ENCODE measurements around the gene ACACA.
"Not testable (repeated sequence)": the region's sequence is repeated elsewhere in the genome, so short reads cannot be mapped to it uniquely, and the experiment has no call there.

ACACA gene

DNA sequence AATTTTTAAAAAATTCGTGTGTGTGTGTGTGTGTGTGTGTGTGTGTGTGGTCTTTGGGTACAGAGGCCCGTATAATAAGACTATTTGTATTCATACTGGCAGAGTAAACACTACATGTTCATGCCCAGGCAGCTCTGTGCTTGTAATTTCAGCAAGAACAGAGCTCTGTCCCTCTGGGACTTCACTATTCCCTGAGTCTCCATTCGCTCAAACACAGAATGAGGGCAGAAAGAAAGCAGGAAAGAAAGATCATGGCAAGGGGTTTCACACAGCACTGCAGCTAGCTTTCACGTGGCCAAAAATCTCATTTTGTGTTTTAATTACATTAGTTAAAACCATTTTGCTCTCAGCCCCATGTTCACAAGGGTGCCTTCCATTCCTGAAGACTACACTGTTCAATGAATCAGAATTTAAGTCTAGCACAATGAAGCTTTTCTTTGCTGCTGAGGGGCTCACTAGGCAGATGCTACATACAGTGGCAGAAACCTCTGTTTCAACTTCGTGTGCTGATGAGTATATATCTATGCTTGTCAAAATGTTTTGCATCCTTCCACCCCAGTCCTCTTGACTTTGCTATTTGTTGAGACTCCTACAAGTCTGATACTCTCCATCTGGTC, 229.3 kb downstream of the ACACA start:
- DNase-seq (ENCODE audit: low read depth in 2 of 2) = no peak

DNA sequence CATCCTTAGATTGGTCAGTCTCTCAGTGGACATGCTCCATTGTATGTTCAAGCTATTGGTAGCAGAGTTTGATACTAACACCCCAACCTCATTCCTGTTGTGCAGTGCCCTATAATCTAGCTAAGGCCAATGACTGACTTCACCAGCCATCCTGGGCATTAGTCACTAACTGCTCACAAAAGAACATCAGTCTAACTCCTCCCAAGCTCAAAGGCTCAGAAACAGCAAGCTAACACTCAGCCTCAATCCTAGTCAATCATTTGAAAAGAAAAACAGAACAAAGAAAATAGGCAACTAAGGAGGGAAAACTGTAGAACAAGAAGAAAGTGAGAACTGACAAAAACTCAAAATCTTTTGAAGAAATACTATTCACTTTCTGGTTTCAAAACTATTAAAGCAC, 229.9 kb downstream of the ACACA start:
- no peak for DNase-seq (ENCODE audit: low read depth in 2 of 2)

DNA sequence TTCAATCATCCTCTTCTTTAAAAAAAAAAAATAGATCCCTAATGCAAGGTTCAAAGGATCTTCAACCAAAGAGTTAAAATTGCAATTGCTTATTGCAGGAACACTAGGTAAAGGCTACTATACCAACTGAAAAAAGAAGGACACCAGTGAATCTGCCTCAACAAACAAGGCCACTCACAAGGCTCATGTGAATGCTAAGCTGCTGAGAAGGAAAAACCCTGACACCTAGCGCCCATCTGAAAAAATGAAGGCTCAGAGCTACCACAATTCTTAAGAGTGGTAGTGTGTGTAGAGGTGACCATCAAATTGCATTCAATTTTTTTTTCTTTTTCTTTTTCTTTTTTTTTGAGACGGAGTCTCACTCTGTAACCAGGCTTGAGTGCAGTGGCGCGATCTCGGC, 232.4 kb downstream of the ACACA start:
- DNase-seq (ENCODE audit: low read depth in 2 of 2) = no peak

DNA sequence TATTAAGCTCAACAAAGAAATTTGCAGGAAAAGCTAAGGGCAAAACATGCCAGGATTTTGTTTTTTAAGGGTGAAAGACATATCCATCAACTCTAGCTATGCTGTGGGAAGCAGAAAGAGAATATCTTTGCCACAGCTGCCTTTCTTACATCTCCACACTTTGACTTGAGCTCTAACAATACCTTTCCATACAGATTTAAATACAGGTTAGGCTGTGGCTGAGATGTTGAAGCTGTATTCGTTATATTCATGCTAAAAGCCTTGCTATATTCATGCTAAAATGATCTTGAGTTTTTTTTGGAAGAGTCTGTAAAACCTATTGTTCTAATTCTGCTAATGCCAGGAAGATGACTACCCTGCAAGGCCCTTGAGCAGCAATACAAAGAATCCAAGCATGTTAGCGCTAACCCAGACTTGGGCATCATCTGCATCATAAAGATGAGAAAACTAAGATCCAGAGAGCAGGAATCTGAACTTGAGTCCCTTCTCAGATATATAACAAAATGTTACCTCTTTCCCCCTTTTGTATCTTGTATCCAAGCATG, 235.7 kb downstream of the ACACA start:
- no peak for DNase-seq (ENCODE audit: low read depth in 2 of 2)

DNA sequence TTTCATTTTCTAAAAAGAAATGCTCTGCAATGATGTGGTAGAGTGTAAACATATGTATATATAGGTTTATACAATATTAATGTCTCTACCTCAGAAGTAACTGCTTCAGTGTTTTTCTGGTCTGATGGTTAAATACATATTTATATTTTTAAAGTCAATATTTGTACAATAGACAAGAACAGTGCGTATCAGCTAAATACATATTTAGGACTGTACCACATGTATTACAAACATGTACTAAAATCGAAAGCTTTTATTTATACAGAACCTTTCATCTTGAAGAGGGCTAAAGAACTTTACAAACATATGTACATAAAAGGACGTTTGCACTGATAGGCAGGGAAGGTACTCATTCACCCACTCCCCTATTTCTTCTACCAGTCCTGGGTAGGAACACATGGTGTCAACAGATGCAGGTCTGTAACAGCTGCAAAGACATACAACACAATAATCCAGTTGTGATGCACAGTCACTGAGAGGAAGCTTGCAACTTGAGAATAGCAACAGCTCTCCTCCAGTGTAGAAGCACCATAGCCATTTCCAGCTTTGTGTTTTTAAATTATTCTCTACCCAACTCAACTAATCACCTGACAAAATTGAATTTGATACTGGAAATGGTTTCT, 237.8 kb downstream of the ACACA start:
- no peak for DNase-seq (ENCODE audit: low read depth in 2 of 2)

DNA sequence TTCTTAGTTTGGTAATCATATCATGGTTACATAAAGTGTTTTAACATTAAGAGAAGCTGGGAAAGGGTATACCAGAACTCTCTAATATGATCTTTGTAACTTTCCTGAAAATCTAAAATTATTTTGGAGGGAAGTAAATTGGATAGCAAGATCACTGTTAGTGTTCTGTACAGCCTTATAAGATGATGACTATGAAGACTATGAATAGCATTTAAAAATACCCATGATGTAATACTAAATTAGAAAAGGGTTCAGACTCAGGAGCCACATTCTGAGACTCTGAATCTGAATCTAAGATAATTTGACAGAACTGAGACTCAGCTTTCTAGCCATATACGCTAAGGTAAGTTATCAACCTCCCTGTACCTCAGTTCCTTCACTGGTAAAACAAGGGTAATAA, 238.9 kb downstream of the ACACA start:
- no peak for DNase-seq (ENCODE audit: low read depth in 2 of 2)

DNA sequence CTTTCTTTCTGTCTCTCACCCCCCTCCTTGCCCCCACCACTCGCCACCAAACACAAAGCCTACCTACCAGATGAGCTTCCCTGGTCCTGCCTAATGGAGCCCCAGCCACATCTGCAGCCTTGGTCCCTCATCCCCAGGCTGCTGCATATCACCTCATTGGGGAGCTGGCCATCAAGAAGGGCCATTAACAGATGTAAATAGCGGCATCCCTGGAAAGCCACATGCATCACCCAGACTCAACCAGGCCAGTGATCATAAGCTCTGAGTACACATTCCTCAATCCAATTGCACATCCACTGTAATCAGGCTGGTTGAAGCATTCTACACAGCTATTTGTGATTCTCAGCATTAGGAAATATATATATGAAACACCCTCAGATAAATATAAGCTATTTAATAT, 242.6 kb downstream of the ACACA start:
- DNase-seq (ENCODE audit: low read depth in 2 of 2) = no peak

DNA sequence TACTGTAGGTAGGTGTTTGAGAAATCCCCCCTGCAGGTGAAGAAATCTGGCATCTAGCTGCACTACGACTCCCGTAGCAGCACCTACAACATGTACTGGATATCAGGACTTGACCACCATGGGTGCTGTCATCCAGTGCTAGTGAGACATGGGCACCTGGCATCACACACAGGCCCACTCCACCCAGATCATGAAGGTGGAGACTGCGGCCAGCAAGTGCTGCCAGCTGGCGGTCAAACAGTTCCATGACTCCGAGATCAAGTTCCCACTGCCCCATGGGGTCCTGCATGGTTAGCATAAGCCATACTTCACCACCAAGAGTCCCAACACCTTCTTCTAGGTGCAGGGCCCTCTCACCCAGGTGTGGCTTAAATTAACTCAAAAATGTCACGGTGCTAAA, 243.8 kb downstream of the ACACA start:
- DNase-seq (ENCODE audit: low read depth in 2 of 2) = no peak

DNA sequence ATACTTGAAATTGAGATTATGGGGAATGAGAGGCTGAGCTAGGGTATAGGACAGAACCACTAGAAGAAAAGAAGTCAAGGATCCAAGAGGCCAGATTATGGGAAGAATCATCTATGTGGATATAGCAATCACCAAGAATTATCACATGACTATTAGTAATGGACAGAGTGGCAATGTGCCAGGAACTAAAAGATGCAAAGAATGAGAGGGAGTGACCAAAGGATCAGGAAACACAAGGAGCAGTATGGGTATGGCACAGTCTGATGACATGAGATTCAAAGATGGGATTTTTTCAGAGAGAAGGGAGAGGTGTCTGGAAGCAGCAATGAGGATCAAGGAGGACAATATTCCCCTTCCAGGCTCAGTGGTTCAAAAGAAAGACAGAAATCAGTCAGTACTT, 245.7 kb downstream of the ACACA start:
- DNase-seq (ENCODE audit: low read depth in 2 of 2) = no peak

DNA sequence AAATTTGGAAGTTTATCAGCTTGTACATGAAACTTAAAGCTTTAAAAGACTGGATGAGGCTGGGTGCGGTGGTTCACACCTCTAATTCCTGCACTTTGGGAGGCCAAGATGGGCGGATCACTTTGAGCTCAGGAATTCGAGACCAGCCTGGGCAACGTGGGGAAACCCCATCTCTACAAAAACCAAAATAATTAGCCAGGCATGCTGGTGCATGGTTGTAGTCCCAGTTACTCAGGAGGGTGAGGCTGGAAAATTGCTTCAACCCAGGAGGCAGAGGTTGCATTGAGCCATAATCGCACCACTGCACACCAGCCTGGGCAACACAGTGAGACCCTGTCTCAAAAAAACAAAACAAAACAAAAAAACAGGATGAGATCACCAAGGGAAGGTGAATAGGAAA, 248.3 kb downstream of the ACACA start:
- DNase-seq (ENCODE audit: low read depth in 2 of 2) = no peak

DNA sequence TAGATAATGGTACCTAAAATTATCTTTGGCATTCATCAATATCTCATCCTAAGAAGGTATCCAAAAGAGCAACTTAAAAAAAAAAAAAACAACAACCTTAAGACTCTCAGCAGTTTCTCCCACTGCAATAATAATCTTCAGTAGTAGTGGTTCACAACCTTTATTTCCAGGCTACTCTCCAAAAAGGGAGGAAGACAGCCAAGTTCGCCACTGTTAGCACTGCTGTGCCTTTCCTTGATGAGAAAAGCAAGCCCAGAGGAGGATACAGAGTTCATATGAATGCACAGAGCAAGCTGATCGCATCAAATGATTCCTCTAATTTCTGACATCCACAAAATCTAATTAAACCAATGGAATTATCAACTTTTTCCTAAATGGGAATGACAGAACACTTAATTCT, 258.5 kb downstream of the ACACA start:
- no peak for DNase-seq (ENCODE audit: low read depth in 2 of 2)

DNA sequence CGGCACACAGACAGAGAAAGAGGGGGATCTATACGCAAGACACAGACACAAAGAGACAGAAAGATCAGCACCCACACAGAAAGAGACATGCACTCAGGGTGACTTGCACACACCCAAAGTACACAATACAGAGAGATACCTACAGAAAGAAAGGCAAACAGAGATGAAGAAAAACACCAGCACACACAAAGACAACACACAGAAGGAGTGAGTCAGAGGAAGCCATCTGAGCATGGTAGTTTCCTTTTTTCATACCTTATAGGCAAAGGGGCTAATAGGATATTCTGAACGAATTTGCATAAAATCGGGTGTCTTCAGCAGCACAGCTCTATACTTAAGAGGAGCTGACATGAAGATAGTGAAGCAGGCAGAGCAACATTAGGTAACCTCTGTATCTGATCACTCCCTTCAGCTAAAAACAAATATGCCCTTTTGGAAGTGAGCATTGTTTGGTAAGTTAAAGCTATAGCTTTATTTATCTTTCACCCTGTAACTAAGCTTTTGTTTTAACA, 259.3 kb downstream of the ACACA start:
- DNase-seq (ENCODE audit: low read depth in 2 of 2) = no peak

DNA sequence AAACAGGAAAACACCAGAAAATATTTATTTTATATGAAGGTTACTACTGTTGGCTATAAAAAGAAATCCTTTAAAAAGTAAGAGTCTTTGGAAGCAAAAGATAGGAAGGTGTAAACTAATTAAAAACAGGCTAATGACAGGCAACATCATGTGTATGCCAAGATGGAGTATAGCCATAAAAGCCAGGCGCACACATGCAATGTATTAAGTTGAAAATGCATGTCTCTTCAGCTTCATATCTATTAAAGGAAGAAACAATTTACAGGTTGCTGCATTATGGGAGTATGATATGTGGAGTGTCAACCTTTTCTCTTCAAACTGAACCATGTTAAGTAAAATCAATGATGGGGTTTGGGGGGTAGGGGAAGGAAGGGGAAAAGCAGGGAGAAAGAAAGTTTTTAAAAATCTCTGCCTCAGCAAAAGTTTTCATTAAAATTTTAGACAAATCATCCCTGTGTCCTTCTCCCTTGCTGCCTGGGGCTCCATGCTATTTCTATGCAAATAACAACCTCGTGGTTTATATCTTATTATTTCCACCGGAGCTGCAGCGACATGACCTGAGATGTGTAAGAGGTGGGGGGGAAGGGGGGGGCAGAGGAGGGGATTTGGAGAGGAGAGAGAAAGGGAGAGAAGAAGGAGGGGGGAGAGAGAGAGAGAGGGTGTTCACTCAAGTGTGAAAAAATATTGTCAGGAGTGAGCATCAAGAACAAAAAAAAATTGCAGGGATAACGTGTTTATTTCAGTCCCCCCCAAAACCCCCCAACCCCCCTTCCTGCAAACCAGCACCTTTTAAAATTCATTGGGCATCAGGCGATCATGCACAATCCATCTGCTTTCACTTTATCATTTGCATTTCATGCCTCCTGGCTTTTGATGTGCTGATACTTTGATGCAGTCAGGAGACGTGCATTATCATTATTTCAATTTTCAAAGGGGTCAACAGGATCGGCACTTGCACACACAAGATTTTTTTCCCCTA, 260.3 kb downstream of the ACACA start:
- no peak for DNase-seq (ENCODE audit: low read depth in 2 of 2)

DNA sequence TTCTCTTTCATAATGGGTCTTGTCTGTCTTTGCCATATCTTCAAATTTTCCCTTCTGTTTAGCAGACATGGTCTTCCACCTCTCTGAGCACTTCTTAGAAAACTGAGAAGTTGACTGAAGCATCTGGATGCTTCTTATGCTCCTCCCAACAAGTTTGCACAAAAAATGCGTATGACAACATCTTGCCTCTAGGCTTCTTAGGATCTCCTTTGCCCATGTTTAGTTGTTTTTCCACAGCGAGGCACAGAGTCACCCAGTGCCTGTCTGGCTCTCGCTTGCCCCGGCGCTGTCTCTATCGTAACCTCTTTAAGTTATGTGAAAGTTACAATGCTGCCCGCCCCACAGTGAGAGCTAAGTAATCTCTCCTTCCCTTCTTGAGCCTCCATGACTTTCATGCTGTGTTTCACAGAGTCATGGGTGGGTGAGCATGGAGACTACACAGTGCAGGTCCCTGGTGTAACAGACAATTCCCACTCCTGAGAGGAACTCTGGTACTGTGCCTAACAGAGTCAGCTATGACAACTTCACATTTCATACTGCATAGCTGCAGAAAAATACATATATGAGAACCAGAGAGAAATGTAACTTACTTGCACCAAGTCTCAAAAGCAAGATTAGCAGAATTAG, 262.4 kb downstream of the ACACA start:
- DNase-seq (ENCODE audit: low read depth in 2 of 2) = no peak

DNA sequence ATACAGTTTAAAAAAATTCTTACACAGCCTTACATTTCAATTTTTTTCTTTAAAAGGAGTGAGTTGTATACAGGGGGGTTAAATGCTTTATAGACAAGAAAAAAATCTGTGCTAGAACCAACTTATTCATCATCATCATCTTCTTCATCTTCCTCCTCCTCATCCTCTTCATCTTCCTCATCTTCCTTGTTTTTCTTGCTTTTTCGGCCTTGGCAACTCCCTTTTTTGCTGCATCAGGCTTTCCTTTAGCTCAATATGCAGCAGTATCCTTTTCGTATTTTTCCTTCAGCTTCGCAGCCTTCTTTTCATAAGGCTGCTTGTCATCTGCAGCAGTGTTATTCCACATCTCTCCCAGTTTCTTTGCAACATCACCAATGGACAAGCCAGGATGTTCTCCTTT, 263.1 kb downstream of the ACACA start:
- DNase-seq (ENCODE audit: low read depth in 2 of 2) = not testable (repeated sequence)

DNA sequence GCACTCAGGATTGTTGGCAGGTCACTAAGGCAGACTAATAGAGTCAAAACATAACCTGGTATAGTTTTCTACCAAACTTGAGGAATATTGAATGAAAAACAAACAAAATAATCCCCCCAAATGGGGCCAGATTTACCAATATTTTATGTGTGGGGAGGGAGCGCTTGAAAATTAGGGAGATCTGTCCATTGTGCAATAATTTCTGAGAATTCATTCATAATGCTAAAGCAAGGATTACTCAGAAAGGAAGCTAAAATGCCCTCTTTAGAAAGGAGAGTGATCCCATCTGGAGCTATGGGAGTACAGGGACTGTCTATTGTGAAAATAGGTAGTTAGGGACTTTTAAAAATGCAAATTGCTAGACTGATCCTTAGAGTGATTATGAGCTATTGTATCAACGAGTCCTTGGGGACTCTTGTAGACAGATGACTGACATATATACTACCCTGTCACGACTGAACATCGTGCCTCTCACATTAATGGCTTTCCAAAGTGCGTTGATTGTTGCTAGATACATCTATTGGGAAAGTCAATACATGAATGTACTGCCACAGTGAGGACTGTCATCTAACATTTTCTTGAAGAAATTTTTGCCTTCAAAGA, 264.2 kb downstream of the ACACA start:
- DNase-seq (ENCODE audit: low read depth in 2 of 2) = no peak

DNA sequence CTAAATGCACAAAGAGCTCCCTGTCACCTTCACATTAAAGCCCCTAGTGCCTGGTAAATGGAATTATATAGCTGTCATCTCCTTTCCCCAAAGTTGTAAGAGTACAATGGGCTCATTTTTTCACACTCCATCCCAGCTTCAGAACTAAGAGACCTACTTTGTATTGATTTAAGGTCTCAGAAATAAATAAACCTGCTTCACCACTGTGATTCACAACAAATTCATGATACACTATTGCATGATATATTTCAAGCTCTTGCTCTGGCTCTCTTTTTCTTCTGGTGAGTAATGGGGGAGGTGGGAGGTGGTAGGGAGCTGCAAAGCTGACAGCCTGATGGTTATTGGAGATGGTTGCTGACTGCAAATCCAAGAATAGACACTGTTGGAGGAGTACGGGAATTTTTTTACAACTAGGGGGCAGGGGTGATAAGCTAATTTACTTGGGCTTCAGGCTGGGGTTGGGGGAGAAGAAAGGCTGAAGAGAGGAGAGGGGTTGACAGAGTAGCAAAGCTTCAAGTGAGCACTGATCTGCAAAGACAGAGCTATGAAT, 268.0 kb downstream of the ACACA start:
- DNase-seq (ENCODE audit: low read depth in 2 of 2) = no peak

DNA sequence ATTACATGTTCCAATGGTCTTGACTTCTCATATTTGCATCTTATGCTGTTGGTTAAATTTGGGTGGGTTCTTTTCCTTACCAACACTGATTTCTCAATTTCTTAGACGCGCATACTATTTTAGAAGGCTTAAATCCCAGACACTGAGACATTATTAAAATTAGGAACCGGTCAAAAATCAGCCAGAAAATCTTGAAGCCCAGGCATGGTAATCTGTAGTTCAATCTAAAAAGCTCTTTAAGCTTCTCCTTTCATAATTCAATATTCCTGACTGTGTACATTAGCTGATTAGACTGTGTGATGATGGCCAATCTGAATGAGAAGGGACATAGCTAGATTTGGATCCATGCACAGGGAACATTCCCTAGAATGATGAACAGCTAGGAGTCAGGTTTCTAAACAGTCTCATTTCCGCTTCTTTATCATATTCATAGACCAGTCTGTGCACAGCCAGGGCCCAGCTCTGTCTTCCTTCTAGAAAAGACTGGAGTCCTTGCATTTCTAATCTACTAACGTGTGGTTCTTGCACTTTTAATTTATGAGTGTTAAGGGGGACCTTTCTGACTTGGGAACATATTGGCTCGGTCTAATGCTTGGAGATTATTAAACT, 268.6 kb downstream of the ACACA start:
- no peak for DNase-seq (ENCODE audit: low read depth in 2 of 2)

DNA sequence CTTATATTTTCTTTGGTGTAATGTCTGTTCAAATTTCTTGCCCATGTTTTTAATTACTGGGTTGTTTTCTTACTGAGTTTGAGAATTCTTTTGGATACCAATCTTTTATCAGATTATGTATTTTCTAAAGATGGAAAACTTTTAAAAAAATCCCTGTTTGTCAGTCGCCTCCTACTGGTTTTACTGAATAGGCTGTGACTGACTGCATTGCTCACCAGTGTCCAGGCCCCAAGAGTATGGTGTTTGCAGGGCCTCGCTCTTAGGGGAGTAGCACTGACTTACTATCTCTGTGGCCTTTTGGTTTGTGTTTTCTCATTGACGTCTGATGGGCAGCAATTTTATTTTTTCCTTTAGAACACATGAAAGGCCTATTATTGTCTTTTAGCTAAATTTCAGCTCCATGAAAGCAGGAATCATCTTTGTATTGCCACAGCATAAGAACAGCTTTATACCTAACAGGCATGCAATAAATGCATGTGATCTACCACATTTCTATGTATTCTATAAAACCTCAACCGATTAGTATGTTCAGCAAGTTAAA, 269.5 kb downstream of the ACACA start:
- no peak for DNase-seq (ENCODE audit: low read depth in 2 of 2)

DNA sequence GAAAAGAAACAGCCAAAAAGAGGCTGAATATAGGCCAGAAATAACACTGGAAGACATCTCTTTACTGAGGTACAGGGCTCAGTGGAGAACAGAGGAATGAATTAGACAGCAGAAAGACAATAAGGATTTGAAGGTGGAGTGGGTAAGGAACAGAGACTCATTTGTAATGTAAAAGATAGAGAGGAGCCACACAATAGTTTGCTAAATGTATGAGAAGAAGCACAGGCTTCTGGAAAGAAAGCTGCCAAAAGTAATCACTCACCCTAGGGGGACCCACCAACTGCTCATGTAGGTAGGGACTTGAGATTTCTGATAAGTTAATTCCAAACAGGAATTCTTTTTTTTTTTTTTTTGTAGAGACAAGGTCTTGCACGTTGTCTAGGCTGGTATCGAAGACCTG, 271.1 kb downstream of the ACACA start:
- no peak for DNase-seq (ENCODE audit: low read depth in 2 of 2)
